NCI-H2107 (cell line): Measurements from ENCODE around the gene IFI44L.

Experiments used
- DNase-seq: peaks from one replicate; lab custom pipeline; 2025; lab: John Stamatoyannopoulos, UW

Gene IFI44L

GRCh38 chr1:78641558-78641957 lies 21.3 kb downstream of the IFI44L start:
- no peak for DNase-seq

GRCh38 chr1:78645723-78646122 lies 25.5 kb downstream of the IFI44L start:
- DNase-seq: no peak

- DNase-seq: no peak
Observed at GRCh38 chr1:78647238-78647637, 27.0 kb downstream of the IFI44L start.

DNA sequence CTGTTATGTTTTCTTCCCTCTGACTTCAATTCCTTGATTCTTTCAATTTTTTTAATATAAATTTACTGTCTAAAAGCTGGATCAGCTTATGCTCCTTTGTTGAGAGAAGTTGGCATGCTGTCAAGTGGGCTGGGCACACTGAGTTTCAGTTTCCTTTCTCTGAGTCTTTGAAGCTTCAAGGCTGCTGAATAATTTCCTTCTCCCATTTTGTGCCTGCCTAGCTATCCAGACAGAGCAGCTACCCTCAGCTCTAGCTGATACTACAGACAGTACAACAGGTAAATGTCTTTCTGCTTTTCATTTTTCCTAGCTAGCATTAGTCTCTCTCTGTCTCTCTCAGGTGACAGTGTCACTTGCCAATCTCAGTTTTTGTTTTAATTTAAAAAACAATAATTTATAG lies 29.4 kb downstream of the IFI44L start, which contains the start of gene IFI44:
IFI44 (plus strand) TSS at position 204 of the 400 bp plus-strand sequence. CDS start 365 bp downstream, outside the sequence.
- DNase-seq: no peak

GRCh38 chr1:78650114-78650660 lies 29.9 kb downstream of the IFI44L start:
- no peak for DNase-seq

DNA sequence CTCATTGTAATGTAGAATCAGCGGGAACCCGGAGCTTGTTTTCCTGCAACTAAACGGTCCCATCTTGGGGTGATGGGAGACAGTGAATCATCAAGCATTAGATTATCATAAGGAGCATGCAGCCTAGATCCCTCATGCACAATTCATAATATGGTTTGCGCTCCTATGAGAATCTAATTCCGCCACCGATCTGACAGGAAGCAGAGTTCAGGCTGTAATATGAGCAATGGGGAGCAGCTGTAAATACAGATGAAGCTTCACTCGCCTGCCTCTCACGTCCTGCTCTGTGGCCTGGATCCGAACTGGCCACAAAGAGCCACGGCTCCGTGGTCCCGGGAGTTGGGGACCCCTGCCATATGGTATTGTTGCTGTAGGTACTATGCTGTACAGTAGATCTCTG lies 31.0 kb downstream of the IFI44L start:
- DNase-seq: no peak

GRCh38 chr1:78652019-78652560 lies 31.8 kb downstream of the IFI44L start:
- no peak for DNase-seq

GRCh38 chr1:78658901-78659300 lies 38.7 kb downstream of the IFI44L start:
- no peak for DNase-seq

DNA sequence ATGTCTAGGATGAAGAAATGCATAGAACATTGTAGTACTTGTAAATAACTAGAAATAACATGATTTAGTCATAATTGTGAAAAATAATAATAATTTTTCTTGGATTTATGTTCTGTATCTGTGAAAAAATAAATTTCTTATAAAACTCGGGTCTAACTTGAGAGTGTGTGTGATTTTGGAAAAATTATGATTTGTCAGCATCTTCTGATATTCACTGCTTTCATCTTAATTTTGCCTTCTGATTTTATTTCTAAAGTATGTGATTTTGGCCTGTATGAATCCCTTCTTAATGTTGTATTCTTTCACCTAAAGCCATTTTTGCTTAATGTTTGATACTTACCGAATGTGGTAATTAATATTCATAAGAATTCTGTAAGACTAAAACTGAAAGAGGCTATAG lies 43.7 kb downstream of the IFI44L start:
- no peak for DNase-seq

- DNase-seq: no peak
Observed at GRCh38 chr1:78664763-78665162, 44.5 kb downstream of the IFI44L start.

DNA sequence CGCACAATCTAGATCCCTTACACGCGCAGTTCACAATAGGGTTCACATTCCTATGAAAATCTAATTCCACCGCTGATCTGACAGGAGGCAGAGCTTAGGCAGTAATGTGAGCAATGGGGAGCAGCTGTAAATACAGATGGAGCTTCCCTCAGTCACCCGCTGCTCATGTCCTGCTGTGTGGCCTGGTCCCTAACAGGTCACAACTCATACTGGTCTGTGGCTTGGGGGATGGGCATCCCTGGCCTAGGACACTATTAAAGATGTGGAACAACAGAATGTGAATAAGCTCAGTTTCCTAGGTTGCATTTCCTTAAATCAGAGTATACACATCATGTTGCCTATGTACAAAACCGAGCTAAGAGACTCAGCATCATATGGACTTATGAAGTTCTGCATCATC lies 45.6 kb downstream of the IFI44L start:
- DNase-seq: no peak

DNA sequence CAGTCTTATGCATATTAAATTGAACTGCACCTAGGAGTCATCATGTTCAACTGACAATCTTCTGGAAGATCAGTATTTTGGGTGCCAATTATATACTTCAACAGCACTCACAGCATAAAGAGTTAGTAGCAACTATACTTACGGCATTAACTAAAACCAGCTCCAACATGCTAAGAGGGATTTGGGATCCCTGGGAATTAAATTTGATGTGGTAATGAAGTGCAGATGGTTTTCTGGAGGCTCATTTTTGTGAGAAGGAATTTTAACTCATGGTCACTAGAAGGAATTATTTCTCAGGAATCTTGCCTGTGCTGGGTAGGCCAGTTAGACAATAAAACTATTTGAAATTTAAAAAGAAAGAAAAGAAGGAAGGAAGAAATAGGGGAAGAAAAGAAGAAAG lies 47.7 kb downstream of the IFI44L start:
- no peak for DNase-seq

- no peak for DNase-seq
Observed at GRCh38 chr1:78668427-78668826, 48.2 kb downstream of the IFI44L start.

- DNase-seq: no peak
Observed at GRCh38 chr1:78672428-78672827, 52.2 kb downstream of the IFI44L start.

DNA sequence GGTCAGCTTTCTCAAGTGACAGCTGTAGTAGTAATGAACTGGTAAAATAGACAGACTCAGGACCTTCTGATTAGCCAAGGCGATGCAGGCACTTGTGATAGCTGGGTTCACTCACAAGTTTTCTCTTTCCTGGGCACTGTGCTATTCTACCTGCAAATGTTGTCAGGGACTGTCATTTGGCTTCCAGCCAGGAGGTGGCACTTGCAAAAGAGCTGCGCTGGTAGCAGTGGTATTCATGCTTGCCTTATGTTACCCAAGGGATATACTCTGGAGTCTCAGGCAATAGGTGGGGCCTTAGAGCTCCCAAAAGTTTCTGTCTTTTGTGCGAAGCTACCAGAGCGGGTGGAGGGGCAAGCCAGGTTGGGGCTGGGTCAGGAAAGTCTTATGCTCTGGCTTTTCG lies 52.9 kb downstream of the IFI44L start:
- no peak for DNase-seq

DNA sequence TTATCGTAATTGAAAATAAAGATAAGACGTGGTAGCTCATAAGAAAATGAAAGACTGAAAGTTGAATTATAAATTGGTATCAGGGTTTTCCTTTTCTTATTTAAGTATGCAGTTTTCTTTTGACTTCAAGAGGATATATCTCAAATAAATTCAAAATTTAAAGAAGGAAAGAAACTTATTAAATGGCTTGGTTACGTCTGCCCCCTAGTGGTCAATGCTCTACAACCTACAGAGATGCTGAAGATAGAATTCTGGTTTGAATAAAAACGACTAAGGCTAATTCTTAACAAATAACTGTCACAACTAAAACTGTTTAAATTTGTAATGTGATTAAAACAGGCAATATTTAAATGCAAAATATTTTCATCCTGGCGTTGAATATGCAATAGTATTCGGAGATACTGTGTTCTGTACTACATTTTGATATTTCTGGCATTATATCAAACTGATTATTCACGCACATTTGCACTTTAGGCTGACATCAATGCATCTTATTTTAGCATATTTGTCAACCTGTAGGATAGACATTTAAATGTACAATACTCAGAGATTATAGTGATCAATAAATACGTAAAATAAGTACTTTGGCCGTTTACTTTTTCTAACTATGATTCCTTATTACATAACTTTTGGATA lies 56.2 kb downstream of the IFI44L start:
- DNase-seq: peak; percentile 6

DNA sequence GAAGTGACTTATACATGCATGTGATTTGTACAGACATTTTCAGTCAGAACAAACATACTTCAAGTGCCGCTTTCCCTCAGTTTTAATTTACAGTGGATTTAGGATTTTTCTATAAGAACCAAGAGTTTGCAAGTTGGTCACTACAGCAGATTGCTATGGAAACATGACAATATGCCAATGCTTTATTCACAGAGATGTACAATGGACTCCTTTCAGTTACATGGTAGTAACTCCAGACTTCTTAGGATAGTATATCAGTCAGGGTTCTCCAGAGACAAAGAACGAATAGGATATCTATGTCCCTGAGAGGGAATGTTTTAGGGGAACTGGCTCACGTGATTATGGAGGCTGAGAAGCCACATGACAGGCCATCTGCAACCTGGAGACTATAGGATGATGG lies 56.7 kb downstream of the IFI44L start:
- no peak for DNase-seq

- no peak for DNase-seq
Observed at GRCh38 chr1:78677788-78678187, 57.5 kb downstream of the IFI44L start.

GRCh38 chr1:78678324-78678723 lies 58.1 kb downstream of the IFI44L start:
- DNase-seq: no peak

DNA sequence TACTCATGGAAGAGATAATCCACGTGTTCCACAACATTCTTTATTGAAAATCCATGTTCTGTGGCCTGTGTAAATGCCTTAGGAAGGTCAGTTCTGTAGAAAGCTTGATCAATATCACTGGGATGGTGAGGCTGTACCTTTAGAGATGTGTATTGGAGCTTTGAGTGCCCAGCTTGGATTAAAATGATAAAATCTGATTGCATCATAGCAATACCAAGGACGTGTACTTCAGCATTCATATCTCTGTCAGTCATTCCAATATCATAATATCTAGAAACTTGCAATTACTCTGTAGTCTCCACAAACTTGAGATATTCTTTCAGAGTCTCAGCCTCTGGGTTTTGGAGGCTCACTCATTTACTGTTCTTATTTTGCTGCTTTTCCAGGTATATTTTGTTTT lies 61.0 kb downstream of the IFI44L start:
- no peak for DNase-seq

GRCh38 chr1:78682496-78682895 lies 62.2 kb downstream of the IFI44L start:
- DNase-seq: no peak

GRCh38 chr1:78683079-78683478 lies 62.8 kb downstream of the IFI44L start:
- no peak for DNase-seq

- no peak for DNase-seq
Observed at GRCh38 chr1:78687315-78687714, 67.1 kb downstream of the IFI44L start.

DNA sequence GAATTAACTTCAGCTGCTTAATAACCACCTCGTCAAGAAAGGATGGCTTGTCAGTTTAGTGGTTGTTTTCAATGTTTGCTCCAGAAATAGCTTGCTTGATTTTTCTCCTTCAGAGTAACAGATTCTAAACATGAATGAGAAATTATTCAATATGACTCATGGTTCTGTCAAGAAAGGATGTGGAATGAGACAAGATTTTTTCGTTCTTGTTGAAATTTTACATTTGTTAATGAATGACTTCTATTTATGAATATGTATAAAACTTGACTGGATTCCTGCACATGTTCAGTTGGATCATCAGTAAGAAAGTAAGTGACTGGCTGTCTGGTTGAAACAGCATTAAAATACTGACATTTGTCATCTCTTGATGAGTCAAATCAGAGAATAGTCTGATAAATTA lies 67.7 kb downstream of the IFI44L start:
- DNase-seq: no peak
